GM12878 (cell line): ENCODE data around the gene CCDC18. TPM values are rescaled to one million over a fixed set of nuclear protein-coding genes. Genes with fewer than 3 reads are reported as not detected.
A peak's percentile ranks its signal among the peaks of the same experiment; 100 is the strongest.

Experiments
- ATAC-seq: fragments of 200-7000 bp; cut with Tn5 transposase; 3 replicates; pipeline ENCODE4 v1.9.1; 2020; ENCODE audit warnings: mild to moderate bottlenecking, moderate library complexity
- BruUV-seq: library from RNA; stranded (reverse); fragments of 400-500 nt; replicated peaks from 2 replicates; lab custom pipeline; 2021; lab: Mats Ljungman, UMichigan
- CTCF ChIA-PET: fragments of 300-600 bp; sonication (Branson Sonifier 250); formaldehyde crosslinking; extraction: SDS; loops from one replicate; lab custom pipeline; 2021; ENCODE audit warnings: inconsistent platforms; lab: Yijun Ruan, JAX
- POLR2A ChIA-PET: fragments of 350-600 bp; formaldehyde crosslinking; extraction: SDS; loops from one replicate; lab custom pipeline; 2021; ENCODE audit warnings: inconsistent platforms; lab: Charles Lee
- RAD21 ChIA-PET: fragments of 300-600 bp; sonication (Branson Sonifier 250); formaldehyde crosslinking; loops from one replicate; lab custom pipeline; 2023; ENCODE audit warnings: antibody characterized with exemption; ENCODE audit not compliant: unreplicated experiment; lab: Charles Lee
- SMC1A ChIA-PET: fragments of 300-600 bp; sonication (Branson Sonifier 250); formaldehyde crosslinking; loops from one replicate; lab custom pipeline; 2023; ENCODE audit not compliant: unreplicated experiment, uncharacterized antibody; lab: Charles Lee
- DNase-seq: peaks from one replicate; pipeline ENCODE4 v3.0.0-alpha.2; 2011; ENCODE audit warnings: low read depth, low spot score
- FAIRE-seq: peaks from 3 replicates; lab custom pipeline; 2011; peaks lifted over from hg19 to GRCh38; lab: Jason Lieb, UNC
- H2AFZ ChIP-seq: 2 replicates; pipeline ENCODE4 v1.6.0; 2011; ENCODE audit warnings: low read depth, low read length, control low read depth; ENCODE audit not compliant: control insufficient read depth
- H3K27ac ChIP-seq: 2 replicates; pipeline ENCODE4 v1.5.1; 2011; ENCODE audit warnings: control low read depth; ENCODE audit not compliant: control insufficient read depth, insufficient read depth
- H3K27me3 ChIP-seq, 2 experiments: replicated peaks in 1 of 2; 2 replicates each; pipeline versions ENCODE4 v1.6.0 to v1.6.1; 2011; ENCODE audit warnings: low read length in 1 of 2; ENCODE audit not compliant: control insufficient read depth in 2 of 2, insufficient read depth in 2 of 2
- H3K36me3 ChIP-seq, 2 experiments: 2 replicates each; pipeline ENCODE4 v1.5.1; 2011; ENCODE audit warnings: low read length in 1 of 2; ENCODE audit not compliant: control insufficient read depth in 2 of 2, insufficient read depth in 2 of 2
- H3K4me1 ChIP-seq: 2 replicates; pipeline ENCODE4 v1.6.1; 2011; ENCODE audit warnings: mild to moderate bottlenecking, low read length, moderate library complexity, mixed read lengths; ENCODE audit not compliant: control insufficient read depth, insufficient read depth
- H3K4me2 ChIP-seq: 2 replicates; pipeline ENCODE4 v1.6.0; 2011; ENCODE audit warnings: control low read depth; ENCODE audit not compliant: control insufficient read depth, insufficient read depth
- H3K4me3 ChIP-seq: fragments of 200-600 bp; sonication (generic); 2 replicates; pipeline ENCODE4 v1.5.1; 2016
- H3K79me2 ChIP-seq: 2 replicates; pipeline ENCODE4 v1.6.0; 2011; ENCODE audit warnings: low read length; ENCODE audit not compliant: control insufficient read depth, insufficient read depth
- H3K9ac ChIP-seq: 2 replicates; pipeline ENCODE4 v1.8.0; 2011; ENCODE audit warnings: low read length, control low read depth, mixed read lengths; ENCODE audit not compliant: control insufficient read depth, insufficient read depth
- H3K9me3 ChIP-seq: replicated peaks from 3 replicates; pipeline ENCODE4 v1.5.1; 2011; ENCODE audit warnings: mild to moderate bottlenecking, low read length; ENCODE audit not compliant: control insufficient read depth, insufficient read depth
- H4K20me1 ChIP-seq: 2 replicates; pipeline ENCODE4 v1.6.0; 2011; ENCODE audit not compliant: control insufficient read depth, insufficient read depth
- CHD2 ChIP-seq: IDR thresholded peaks from 2 replicates; pipeline ENCODE4 v1.6.1; 2011; ENCODE audit warnings: low read depth, low read length, improper control_type of control experiment, borderline replicate concordance
- CREB1 ChIP-seq: IDR thresholded peaks from 2 replicates; pipeline ENCODE4 v1.6.1; 2012; ENCODE audit warnings: low read depth, mild to moderate bottlenecking, inconsistent platforms
- E2F4 ChIP-seq: IDR thresholded peaks from 2 replicates; pipeline ENCODE4 v1.6.1; 2012; ENCODE audit warnings: low read depth, low read length, improper control_type of control experiment
- MYB ChIP-seq: fragments of 150-350 bp; IDR thresholded peaks from 2 replicates; pipeline ENCODE4 v1.6.1; 2014; ENCODE audit warnings: mild to moderate bottlenecking, low read depth, low read length, borderline replicate concordance
- RUNX3 ChIP-seq: IDR thresholded peaks from 2 replicates; pipeline ENCODE4 v1.6.1; 2012; ENCODE audit warnings: low read length, inconsistent platforms
- ZBTB4 ChIP-seq: fragments of 450-650 bp; formaldehyde crosslinking; IDR thresholded peaks from 2 replicates; pipeline ENCODE4 v1.4.0; 2022; ENCODE audit warnings: mild to moderate bottlenecking, moderate library complexity
- WGBS: methylation state at CpG from one replicate; pipeline ENCODE4 v1.1.6; 2016; ENCODE audit warnings: low lambda C conversion rate; ENCODE audit not compliant: insufficient replicate concordance, insufficient coverage; ENCODE audit errors: missing lambda C conversion rate; 5-methylcytosine and 5-hydroxymethylcytosine counted together
- in situ Hi-C: fragments of 300-500 bp; cut with MboI; formaldehyde crosslinking; loops from 9 replicates; pipeline ENCODE4 v1.14.3; 2018; ENCODE audit warnings: mixed read lengths
- intact Hi-C: fragments of 100-400 bp; cut with micrococcal nuclease; formaldehyde crosslinking; loops from one replicate; pipeline ENCODE4 v1.14.2; 2022; ENCODE audit not compliant: unreplicated experiment
- polyA plus RNA-seq, 11 experiments: library from polyadenylated mRNA; depleted of rRNA in 4 of 11; unstranded in 6 of 11; stranded (reverse) in 5 of 11; fragments of >200 nt; fragmentation: Nextera tagmentation in 4 of 11; fragmentation: Illumina TruSeq in 1 of 11; extraction: Ambion mirVana in 4 of 11; extraction: Trizol in 1 of 11; gene quantifications; 1 replicate in 1 of 11; 2 replicates in 10 of 11; pipeline versions ENCODE4 v1.2.1 to v1.2.3, GENCODE V29; 2011 to 2016; ENCODE audit warnings: inconsistent platforms in 2 of 11, missing spikeins in 2 of 11, low read depth in 1 of 11
- total RNA-seq, 4 experiments: library from RNA; depleted of rRNA in 3 of 4; stranded (reverse); fragments of >200 nt in 3 of 4; fragmentation: Illumina TruSeq in 1 of 4; extraction: Trizol in 1 of 4; gene quantifications; 2 replicates each; pipeline versions ENCODE4 v1.2.1 to v1.2.3, GENCODE V29; 2013 to 2021

CCDC18 gene
- total and polyA plus RNA-seq, 10 of the 15 experiments (the other 5 are each of a cell fraction or from before 2014, with no cell fraction given), result 15.6 to 34.9 (median 19.5) TPM

GRCh38 chr1:93143136-93143535, 37.4 kb upstream of the CCDC18 start:
- H3K4me2 ChIP-seq, result no peak overlapping the region
- BruUV-seq, result no TSS peak
- no peaks in the 10 kb centered on the region for H3K79me2 ChIP-seq
- ATAC-seq (peak; percentile 78), FAIRE-seq (no peak), DNase-seq (peak; percentile 19)
- H3K36me3 ChIP-seq, result peaks cover 0 to 2% of the 10 kb centered on the region in 2 experiments; a peak in 3 of 4 replicates
- no peak overlapping the region for H3K27ac ChIP-seq
- in situ Hi-C loops, result no loop called here
- no peaks in the 10 kb centered on the region for H3K9me3 ChIP-seq
- SMC1A ChIA-PET, result interaction anchor here (0.6 kb wide), 1 partner anchor 49 kb away, joined by 4 read pairs; no protein-coding TSS in a partner anchor
- no peaks in the 10 kb centered on the region for H3K4me1 ChIP-seq
- H3K4me3 ChIP-seq, result no peak overlapping the region
- RAD21 ChIA-PET, result interaction anchor here (1.5 to 1.8 kb wide), 2 partner anchors 12 to 30 kb away, joined by 3 to 4 read pairs; no protein-coding TSS in a partner anchor
- intact Hi-C loops, result no loop called here
- no peaks in the 10 kb centered on the region for H4K20me1 ChIP-seq
- CTCF ChIA-PET, result interaction anchor here (0.8 kb wide), 1 partner anchor 63 kb away, joined by 3 read pairs; no protein-coding TSS in a partner anchor
- no peak for TF ChIP-seq CREB1
- no peak for TF ChIP-seq MYB
- TF ChIP-seq CHD2, result no peak
- no peak for TF ChIP-seq E2F4
- TF ChIP-seq RUNX3, result 0 out of 2 replicates have a peak, but pooled peaks have one; percentile 21
- no peak for TF ChIP-seq ZBTB4
- no peak overlapping the region for H2AFZ ChIP-seq
- H3K9ac ChIP-seq, result no peak overlapping the region
- 46% methylated on average over 1 of the region's 1 CpG for WGBS
- POLR2A ChIA-PET, result no interaction called here
- H3K27me3 ChIP-seq, result no peaks in the 10 kb centered on the region
